Peyer's patch (tissue), 4 donors: ENCODE data around the gene TLL2.

Experiments used
- CTCF ChIP-seq, 6 experiments: fragments of 450-650 bp in 4 of 6; fragments of 200-600 bp in 2 of 6; sonication (generic) in 1 of 6; IDR thresholded peaks; one replicate each; pipeline ENCODE4 v1.5.1; 2017 to 2019; ENCODE audit warnings: antibody characterized with exemption in 6 of 6, mild to moderate bottlenecking in 3 of 6, moderate library complexity in 1 of 6
- POLR2A ChIP-seq, 2 donors: fragments of 450-650 bp; IDR thresholded peaks; one replicate each; pipeline ENCODE4 v1.5.1; 2017; ENCODE audit warnings: antibody characterized with exemption in 2 of 2, mild to moderate bottlenecking in 2 of 2, moderate library complexity in 2 of 2

DNA sequence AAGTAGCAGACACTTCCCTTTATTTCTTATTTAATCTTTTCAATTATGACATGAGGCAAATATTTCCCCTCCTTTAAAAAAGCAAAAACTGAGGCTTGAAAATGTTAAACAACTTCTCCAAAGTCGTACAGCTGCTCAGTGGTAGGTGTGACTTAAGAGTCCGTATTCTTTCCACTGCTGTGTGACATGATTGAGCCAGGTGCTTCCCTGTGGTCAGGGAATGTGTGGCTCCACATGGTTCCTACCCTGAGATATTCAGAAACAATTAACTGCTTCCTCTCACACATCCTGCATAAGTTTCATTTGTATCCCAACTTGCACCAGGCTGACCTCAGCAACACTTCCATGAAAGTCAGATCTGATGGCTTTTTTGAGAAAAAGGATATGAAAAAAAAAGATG is 168.5 kb downstream of the TLL2 start:
- TF ChIP-seq CTCF (IDR thresholded peaks at IDR 0.05) (no peak), POLR2A (IDR thresholded peaks at IDR 0.05) (no peak)
